Lower leg skin (tissue), 4 donors: ENCODE data around the gene RTF2. TPM values are rescaled to one million over a fixed set of nuclear protein-coding genes. Genes with fewer than 3 reads are reported as not detected.
"Not testable (repeated sequence)": the region's sequence is repeated elsewhere in the genome, so short reads cannot be mapped to it uniquely, and the experiment has no call there.

Experiments used
- DNase-seq, 2 donors: peaks; one replicate each; pipeline ENCODE4 v3.0.0-alpha.2; 2019; ENCODE audit warnings: low spot score in 2 of 2
- H3K4me3 ChIP-seq: fragments of 200-600 bp; sonication (generic); 2 replicates; pipeline ENCODE4 v1.5.1; 2017; ENCODE audit warnings: mild to moderate bottlenecking, low read depth; ENCODE audit not compliant: poor library complexity, severe bottlenecking
- CTCF ChIP-seq, 3 donors: fragments of 450-650 bp; IDR thresholded peaks; one replicate each; pipeline ENCODE4 v1.5.1; 2016; ENCODE audit warnings: antibody characterized with exemption in 3 of 3, mild to moderate bottlenecking in 3 of 3, moderate library complexity in 2 of 3
- POLR2A ChIP-seq, 2 donors: fragments of 450-650 bp; IDR thresholded peaks; one replicate each; pipeline ENCODE4 v1.6.1; 2016 to 2017; ENCODE audit warnings: antibody characterized with exemption in 2 of 2, mild to moderate bottlenecking in 1 of 2, moderate library complexity in 1 of 2
- WGBS, 2 donors: methylation state at CpG; one replicate each; pipeline ENCODE4 v1.1.5; 2018; 5-methylcytosine and 5-hydroxymethylcytosine counted together
- intact Hi-C: fragments of 100-400 bp; cut with DNase I; formaldehyde crosslinking; loops from one replicate; pipeline ENCODE4 v1.15.0; 2023; ENCODE audit warnings: low total_unique reads
- total RNA-seq, 4 donors: library from RNA; depleted of rRNA; stranded (reverse); fragments of >200 nt; gene quantifications; one replicate each; pipeline ENCODE4 v1.1.0, GENCODE V29; 2016

The RTF2 gene
- total RNA-seq, 4 donors from 2014 or later = 37.0 to 57.8 (median 47.9) TPM

DNA sequence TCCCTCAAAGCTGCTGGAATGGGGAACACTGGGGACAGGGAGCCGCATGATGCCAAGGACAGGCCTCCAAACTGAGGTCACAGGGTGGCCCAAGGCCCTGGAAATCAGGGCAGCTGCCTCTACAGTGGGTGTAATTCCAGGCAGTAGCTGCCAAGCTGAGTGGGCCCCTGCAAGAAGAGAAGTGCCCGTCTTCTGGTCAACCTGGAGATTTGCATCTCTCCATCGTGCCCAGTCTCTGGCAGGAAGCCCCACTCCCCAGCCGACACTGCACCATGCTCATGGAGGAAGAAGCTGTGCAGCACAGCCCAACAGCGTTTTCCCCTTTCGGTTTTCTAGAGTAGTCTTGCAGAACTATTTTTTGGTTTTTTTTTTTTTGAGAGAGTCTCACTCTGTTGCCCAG, 53.9 kb downstream of the RTF2 start:
- DNase-seq = no peak
- intact Hi-C loops = no loop called here
- TF ChIP-seq POLR2A (IDR thresholded peaks at IDR 0.05) (no peak), CTCF (IDR thresholded peaks at IDR 0.05) (no peak)
- H3K4me3 ChIP-seq = no peak overlapping the region
- 81 to 89% methylated on average over 6 of the region's 6 CpGs for WGBS, 2 donors

DNA sequence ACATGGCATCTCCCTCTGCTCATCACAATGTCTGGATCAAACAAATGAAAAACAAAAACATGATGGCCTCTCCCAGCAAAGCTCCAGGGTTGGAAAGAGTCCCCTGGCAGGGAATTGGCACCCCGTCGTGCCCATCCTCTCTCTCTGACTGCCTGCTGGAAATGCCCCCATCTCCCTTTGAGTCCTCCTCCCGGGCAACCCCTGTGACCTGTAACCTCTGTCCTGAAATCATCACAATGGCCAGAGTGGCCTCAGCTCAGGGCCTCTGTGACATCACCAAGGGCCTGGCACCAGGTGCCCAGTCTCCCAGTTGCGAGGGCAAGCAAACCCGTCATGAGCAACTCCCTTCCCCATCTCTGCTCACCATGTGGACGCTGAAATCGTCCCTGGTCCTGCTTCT, 56.0 kb downstream of the RTF2 start, which contains the start of gene FAM209A:
TSS of gene FAM209A (plus strand) at position 301 of the 400 bp plus-strand sequence. CDS start at position 366, 65 bp downstream.
- DNase-seq, intact Hi-C loops, H3K4me3 ChIP-seq: not testable (repeated sequence)
- WGBS, 2 donors = 82 to 87% methylated on average over 7 of the region's 7 CpGs

DNA sequence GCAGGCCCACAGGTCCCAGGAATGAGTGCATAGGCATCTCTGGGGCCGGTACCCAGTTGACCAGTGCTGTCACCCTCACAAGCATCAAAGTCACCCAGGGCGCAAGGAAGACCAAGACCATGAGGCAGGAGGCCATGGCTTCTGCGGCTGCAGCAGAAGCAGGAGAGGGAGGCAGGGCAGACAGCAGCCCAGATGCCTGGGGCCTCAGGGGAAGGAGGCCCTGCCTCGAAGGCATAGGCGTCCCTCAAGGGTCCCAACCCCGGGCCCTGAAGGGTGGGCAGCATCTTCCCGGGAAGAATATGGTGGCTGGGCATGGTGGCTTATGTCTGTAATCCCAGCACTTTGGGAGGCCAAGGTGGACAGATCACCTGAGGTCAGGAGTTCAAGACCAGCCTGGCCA, 59.1 kb downstream of the RTF2 start:
- WGBS, 2 donors = 84 to 94% methylated on average over 7 of the region's 7 CpGs
- intact Hi-C loops = no loop called here
- TF ChIP-seq CTCF (IDR thresholded peaks at IDR 0.05) = no peak
- TF ChIP-seq POLR2A (IDR thresholded peaks at IDR 0.05) = no peak
- no peak overlapping the region for H3K4me3 ChIP-seq
- no peak for DNase-seq

GRCh38 chr20:56532946-56533345, 64.5 kb downstream of the RTF2 start, which contains the start of gene FAM209B:
FAM209B (plus strand) TSS chr20:56533246; CDS start chr20:56533342, 96 bp downstream.
- intact Hi-C loops, DNase-seq, H3K4me3 ChIP-seq: not testable (repeated sequence)
- WGBS, 2 donors = 87 to 88% methylated on average over 9 of the region's 9 CpGs

- H3K4me3 ChIP-seq = no peak overlapping the region
- intact Hi-C loops = no loop called here
- no peak for DNase-seq
- TF ChIP-seq CTCF (IDR thresholded peaks at IDR 0.05) (no peak), POLR2A (IDR thresholded peaks at IDR 0.05) (no peak)
- WGBS, 2 donors = 84 to 85% methylated on average over 3 of the region's 3 CpGs
Observed at GRCh38 chr20:56537997-56538396, 69.6 kb downstream of the RTF2 start.

- TF ChIP-seq CTCF (IDR thresholded peaks at IDR 0.05) (no peak), POLR2A (IDR thresholded peaks at IDR 0.05) (no peak)
- H3K4me3 ChIP-seq = no peak overlapping the region
- intact Hi-C loops = no loop called here
- WGBS, 2 donors = 84 to 86% methylated on average over 6 of the region's 6 CpGs
- DNase-seq = no peak
Observed at GRCh38 chr20:56540415-56540814, 72.0 kb downstream of the RTF2 start.

DNA sequence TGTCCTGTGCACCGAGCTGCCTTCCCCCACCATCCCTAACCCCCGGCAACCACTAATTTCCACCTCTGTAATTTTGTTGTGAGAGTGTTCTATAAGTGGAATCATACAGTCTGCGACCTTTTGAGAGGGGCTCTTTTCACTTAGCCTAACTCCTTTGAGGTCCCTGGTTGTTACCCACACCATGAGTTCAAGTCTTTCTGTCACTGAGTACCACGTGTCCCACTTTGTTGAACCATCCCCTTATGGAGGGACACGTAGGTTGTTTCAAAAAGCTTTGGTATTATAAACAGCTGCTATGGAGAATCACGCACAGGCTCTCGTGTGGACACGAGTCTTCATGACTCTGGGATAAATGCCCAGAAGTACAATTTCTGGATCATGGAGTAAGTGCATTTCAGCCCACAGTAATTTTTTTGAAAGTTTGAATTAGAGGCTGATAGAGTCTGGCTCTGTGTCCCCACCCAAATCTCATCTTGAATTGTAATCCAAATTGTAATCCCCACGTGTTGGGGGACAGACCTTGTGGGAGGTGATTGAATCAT, 74.1 kb downstream of the RTF2 start:
- no peak overlapping the region for H3K4me3 ChIP-seq
- no peak for DNase-seq
- TF ChIP-seq CTCF (IDR thresholded peaks at IDR 0.05) (no peak), POLR2A (IDR thresholded peaks at IDR 0.05) (no peak)
- 58 to 67% methylated on average over 9 of the region's 9 CpGs for WGBS, 2 donors
- intact Hi-C loops = no loop called here
